A549 (cell line): ENCODE data around the gene TP53BP2. TPM values are rescaled to one million over a fixed set of nuclear protein-coding genes. Genes with fewer than 3 reads are reported as not detected.
"Not testable (repeated sequence)": the region's sequence is repeated elsewhere in the genome, so short reads cannot be mapped to it uniquely, and the experiment has no call there.

Source experiments
- ATAC-seq, 2 experiments: fragments of 200-7000 bp in 1 of 2; fragments of >200 bp in 1 of 2; cut with Nextera tagmentation in 1 of 2; cut with Tn5 transposase in 1 of 2; 3 replicates each; pipeline versions ENCODE4 v1.8.0 to v1.9.1; 2018 to 2020; ENCODE audit warnings: mild to moderate bottlenecking in 1 of 2, moderate library complexity in 1 of 2
- CTCF ChIA-PET: fragments of 300-600 bp; sonication (Branson Sonifier 250); formaldehyde crosslinking; extraction: SDS; loops from one replicate; lab custom pipeline; 2021; ENCODE audit warnings: antibody characterized with exemption, inconsistent platforms; lab: Yijun Ruan, JAX
- POLR2A ChIA-PET: fragments of 350-600 bp; formaldehyde crosslinking; extraction: SDS; loops from one replicate; lab custom pipeline; 2021; ENCODE audit warnings: antibody characterized with exemption, inconsistent platforms; lab: Yijun Ruan, JAX
- DNase-seq, 2 experiments: peaks; one replicate each; pipeline versions ENCODE4 v3.0.0 to v3.0.0-alpha.2; 2011 to 2016; ENCODE audit warnings: low read depth in 1 of 2, low spot score in 1 of 2
- FAIRE-seq: peaks from 2 replicates; lab custom pipeline; 2011; peaks lifted over from hg19 to GRCh38; lab: Jason Lieb, UNC
- H3K27ac ChIP-seq, 2 experiments: fragments of >200 bp; sonication (Bioruptor Twin); formaldehyde crosslinking; 3 replicates each; pipeline ENCODE4 v1.5.1; 2016 to 2017
- H3K4me1 ChIP-seq: fragments of >200 bp; sonication (Bioruptor Twin); formaldehyde crosslinking; 3 replicates; pipeline ENCODE4 v1.6.1; 2016
- H3K4me2 ChIP-seq: fragments of >200 bp; sonication (Bioruptor Twin); formaldehyde crosslinking; 3 replicates; pipeline ENCODE4 v1.6.1; 2016
- H3K4me3 ChIP-seq: fragments of >200 bp; sonication (Bioruptor Twin); formaldehyde crosslinking; 3 replicates; pipeline ENCODE4 v1.5.1; 2016
- H3K9me3 ChIP-seq: fragments of >200 bp; sonication (Bioruptor Twin); formaldehyde crosslinking; 3 replicates; pipeline ENCODE4 v1.6.1; 2016
- ATOH8 ChIP-seq: fragments of 250-450 bp; sonication (Bioruptor Pico); IDR thresholded peaks from 2 replicates; pipeline ENCODE4 v1.5.0; 2020; ENCODE audit warnings: low read depth, mild to moderate bottlenecking, moderate library complexity
- CBX8 ChIP-seq: fragments of 200-600 bp; sonication (generic); IDR thresholded peaks from 2 replicates; pipeline ENCODE4 v1.6.1; 2016
- CHD4 ChIP-seq: fragments of 200-600 bp; sonication (generic); IDR thresholded peaks from 2 replicates; pipeline ENCODE4 v1.6.1; 2016; ENCODE audit warnings: antibody characterized with exemption, mild to moderate bottlenecking, borderline replicate concordance
- E2F6 ChIP-seq: IDR thresholded peaks from 2 replicates; pipeline ENCODE4 v1.6.1; 2012; ENCODE audit warnings: low read depth, borderline replicate concordance
- EHF ChIP-seq: fragments of 250-450 bp; sonication (Bioruptor Pico); IDR thresholded peaks from 2 replicates; pipeline ENCODE4 v1.5.0; 2020; ENCODE audit warnings: mild to moderate bottlenecking
- EP300 ChIP-seq, 2 experiments: fragments of >200 bp; sonication (Bioruptor Twin); formaldehyde crosslinking; IDR thresholded peaks; 2 replicates in 1 of 2; 3 replicates in 1 of 2; pipeline ENCODE4 v1.6.1; 2016 to 2017
- ESRRA ChIP-seq: fragments of 150-350 bp; IDR thresholded peaks from 2 replicates; pipeline ENCODE4 v1.6.1; 2014; ENCODE audit warnings: mild to moderate bottlenecking, low read length, borderline replicate concordance
- FOSL2 ChIP-seq, 2 experiments: fragments of 450-650 bp in 1 of 2; fragments of >200 bp in 1 of 2; sonication (Bioruptor Twin) in 1 of 2; formaldehyde crosslinking; IDR thresholded peaks; 2 replicates each; pipeline versions ENCODE4 v1.5.0 to v1.6.1; 2016 to 2020; ENCODE audit warnings: mild to moderate bottlenecking in 1 of 2, moderate library complexity in 1 of 2
- FOXS1 ChIP-seq: fragments of 250-450 bp; sonication (Bioruptor Pico); IDR thresholded peaks from 2 replicates; pipeline ENCODE4 v1.5.0; 2020; ENCODE audit warnings: mild to moderate bottlenecking, moderate library complexity
- HDAC2 ChIP-seq: fragments of 200-600 bp; sonication (generic); IDR thresholded peaks from 2 replicates; pipeline ENCODE4 v1.6.1; 2016
- HOXB13 ChIP-seq: fragments of 250-450 bp; sonication (Bioruptor Pico); IDR thresholded peaks from 2 replicates; pipeline ENCODE4 v1.5.0; 2020; ENCODE audit warnings: low read depth, mild to moderate bottlenecking, moderate library complexity
- HOXB5 ChIP-seq: fragments of 250-450 bp; sonication (Bioruptor Pico); IDR thresholded peaks from 2 replicates; pipeline ENCODE4 v1.5.0; 2020; ENCODE audit warnings: mild to moderate bottlenecking, moderate library complexity
- JUN ChIP-seq, 2 experiments: fragments of >200 bp; sonication (Bioruptor Twin); formaldehyde crosslinking; IDR thresholded peaks; 2 replicates in 1 of 2; 3 replicates in 1 of 2; pipeline ENCODE4 v1.6.1; 2016 to 2017
- JUNB ChIP-seq: fragments of >200 bp; sonication (Bioruptor Twin); formaldehyde crosslinking; IDR thresholded peaks from 2 replicates; pipeline ENCODE4 v1.6.1; 2016
- MAZ ChIP-seq: fragments of 150-350 bp; IDR thresholded peaks from 2 replicates; pipeline ENCODE4 v1.6.1; 2014; ENCODE audit warnings: antibody characterized with exemption, low read depth, low read length, borderline replicate concordance
- MYC ChIP-seq: IDR thresholded peaks from 2 replicates; pipeline ENCODE4 v1.6.1; 2012; ENCODE audit warnings: mild to moderate bottlenecking, inconsistent platforms, low read length, improper control_type of control experiment, borderline replicate concordance
- PHF8 ChIP-seq: fragments of 200-600 bp; sonication (generic); IDR thresholded peaks from 2 replicates; pipeline ENCODE4 v1.6.1; 2016; ENCODE audit warnings: low read depth, mild to moderate bottlenecking, antibody characterized with exemption, moderate library complexity, borderline replicate concordance
- POLR2A ChIP-seq: IDR thresholded peaks from 2 replicates; pipeline ENCODE4 v1.6.1; 2012; ENCODE audit warnings: mild to moderate bottlenecking, low read length
- RNF2 ChIP-seq: fragments of 200-600 bp; sonication (generic); IDR thresholded peaks from 2 replicates; pipeline ENCODE4 v1.6.1; 2016; ENCODE audit warnings: low read depth, mild to moderate bottlenecking, antibody characterized with exemption, moderate library complexity, borderline replicate concordance
- USF2 ChIP-seq: fragments of 450-650 bp; IDR thresholded peaks from 2 replicates; pipeline ENCODE4 v1.6.1; 2014; ENCODE audit warnings: antibody characterized with exemption
- ZNF302 ChIP-seq: fragments of 250-450 bp; sonication (Bioruptor Pico); IDR thresholded peaks from 2 replicates; pipeline ENCODE4 v1.9.0; 2021; ENCODE audit warnings: inconsistent platforms, mild to moderate bottlenecking, moderate library complexity
- ZSCAN20 ChIP-seq: fragments of 250-450 bp; sonication (Bioruptor Pico); IDR thresholded peaks from 2 replicates; pipeline ENCODE4 v1.8.0; 2022; ENCODE audit warnings: mild to moderate bottlenecking, moderate library complexity
- WGBS: methylation state at CpG from one replicate; pipeline ENCODE4 v1.1.6; 2017; ENCODE audit errors: missing lambda C conversion rate; 5-methylcytosine and 5-hydroxymethylcytosine counted together
- polyA plus RNA-seq, 4 experiments: library from polyadenylated mRNA; depleted of rRNA in 3 of 4; stranded (reverse); fragments of >200 nt; fragmentation: RNase III in 1 of 4; extraction: RNeasy Plus Mini Kit Qiagen cat#74134 plus additional on column Dnase treatment in 1 of 4; gene quantifications; 2 replicates in 3 of 4; 3 replicates in 1 of 4; pipeline ENCODE4 v1.2.3, GENCODE V29; 2011 to 2017

TP53BP2 gene
- polyA plus RNA-seq, 2 of the 4 experiments (the other 2 are of a cell fraction), result 14.0 to 33.5 TPM

- Histone ChIP-seq H3K27ac (peak overlapping the region; percentile 44 to 46; a peak in 5 of 6 replicates), H3K4me1 (peaks cover 43% of the 10 kb centered on the region), H3K4me2 (peak overlapping the region; percentile 31), H3K4me3 (no peak overlapping the region), H3K9me3 (no peaks in the 10 kb centered on the region)
- 65% methylated on average over 4 of the region's 4 CpGs for WGBS
- DNase-seq, result peak in 1 of 2 experiments; percentile 34
- no peak for FAIRE-seq
- TF ChIP-seq POLR2A (no peak), MAZ (no peak), EP300 (IDR thresholded peaks at IDR 0.05) (no peak), EHF (CRISPR knock-in tag) (no peak), E2F6 (no peak), RNF2 (no peak), PHF8 (no peak), MYC (no peak), ATOH8 (CRISPR knock-in tag) (no peak), HDAC2 (no peak), CHD4 (no peak), HOXB13 (CRISPR knock-in tag) (no peak), USF2 (no peak), ZSCAN20 (CRISPR knock-in tag) (no peak), JUN (IDR thresholded peaks at IDR 0.05) (no peak), FOXS1 (CRISPR knock-in tag) (no peak), HOXB5 (CRISPR knock-in tag) (no peak), ZNF302 (no peak), CBX8 (no peak), JUNB (no peak)
- ChIA-PET POLR2A (interaction anchor here (0.7 kb wide), 1 partner anchor 25 kb away, joined by 3 read pairs; no protein-coding TSS in a partner anchor), CTCF (interaction anchor here (0.6 to 2.8 kb wide), 3 partner anchors 8 to 11 kb away, joined by 3 to 17 read pairs (median 3); no protein-coding TSS in a partner anchor)
- ATAC-seq, result peak; percentile 49 to 55; a peak in 5 of 6 replicates
These were observed 25.8 kb downstream of the TP53BP2 start for GRCh38 chr1:223819730-223820514.

GRCh38 chr1:223817265-223817664 lies 28.5 kb downstream of the TP53BP2 start:
- POLR2A ChIA-PET, DNase-seq, FAIRE-seq, ATAC-seq, H3K4me2 ChIP-seq, H3K4me3 ChIP-seq, H3K9me3 ChIP-seq: not testable (repeated sequence)
- CTCF ChIA-PET, result interaction anchor here (1.8 kb wide), 1 partner anchor 28 kb away, joined by 5 read pairs; the partner anchor contains the start of gene TP53BP2
- H3K4me1 ChIP-seq, result peaks cover 45% of the 10 kb centered on the region
- H3K27ac ChIP-seq, result peak overlapping the region in 1 of 2 experiments; percentile 60; a peak in 1 of 6 replicates

- TF ChIP-seq FOSL2 (IDR thresholded peaks at IDR 0.05) (no peak), FOSL2 (CRISPR knock-in tag; IDR thresholded peaks at IDR 0.05) (0 out of 2 replicates have a peak, but pooled peaks have one; percentile 30), ESRRA (no peak)
- Histone ChIP-seq H3K4me1 (peaks cover 45% of the 10 kb centered on the region), H3K27ac (peak overlapping the region; percentile 42 to 59; a peak in 2 of 6 replicates), H3K9me3 (no peaks in the 10 kb centered on the region), H3K4me3 (no peak overlapping the region), H3K4me2 (peak overlapping the region; percentile 56)
- peak in 1 of 2 experiments; percentile 63; a peak in 3 of 6 replicates for ATAC-seq
- CTCF ChIA-PET, result interaction anchor here (0.9 kb wide), 1 partner anchor 12 kb away, joined by 3 read pairs; no protein-coding TSS in a partner anchor
- whole genome bisulfite sequencing, result 27% methylated on average over 3 of the region's 3 CpGs
- POLR2A ChIA-PET, result no interaction called here
- FAIRE-seq, result no peak
- DNase-seq, result no peak
These were observed 29.9 kb downstream of the TP53BP2 start for GRCh38 chr1:223815865-223816264.
